ENCODE measurements around the gene SPACDR. TPM values are rescaled to one million over a fixed set of nuclear protein-coding genes. Genes with fewer than 3 reads are reported as not detected.

The SPACDR gene
- total and polyA plus RNA-seq, 12 donors, result 0.36 to 2.9 (median 0.64) TPM; not detected in 6

DNA sequence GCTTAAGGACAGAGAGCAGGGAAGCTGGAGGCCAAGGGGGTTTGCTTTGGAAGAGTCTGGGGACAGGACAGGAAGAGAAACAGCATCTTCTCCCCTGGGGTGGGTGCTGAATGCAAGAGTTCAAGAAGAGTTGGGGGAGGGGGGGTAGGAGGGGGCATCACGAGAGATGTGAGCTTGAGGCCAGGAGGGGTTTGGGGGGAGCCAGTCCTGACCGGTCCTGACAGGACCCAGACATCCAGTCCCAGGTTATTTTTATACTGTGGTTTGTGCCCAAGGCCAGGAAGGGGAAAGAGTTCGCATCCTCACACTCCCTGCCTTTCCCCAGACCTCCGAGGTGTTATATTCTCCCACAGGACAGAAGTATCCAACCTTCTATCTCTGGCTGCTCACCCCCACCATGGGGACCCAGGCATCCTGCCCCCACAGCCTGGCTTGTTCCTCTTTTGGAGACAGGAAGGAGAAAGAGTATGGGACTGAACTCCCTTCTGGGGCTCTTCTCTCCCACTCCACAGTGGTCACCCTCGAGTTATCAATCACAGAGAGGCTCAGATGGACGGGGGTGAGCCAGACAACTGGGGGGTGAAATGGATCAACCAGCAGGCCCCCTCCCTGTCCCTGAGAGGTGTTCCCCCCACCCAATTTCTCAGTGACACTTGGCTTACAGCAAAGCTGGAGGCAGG is 12.2 kb upstream of the SPACDR start:
- no peaks in the 10 kb centered on the region for H3K27me3 ChIP-seq
- peak overlapping the region in 1 of 4 donors; percentile 93 for H3K4me3 ChIP-seq
- TF ChIP-seq POLR2A (IDR thresholded peaks at IDR 0.05) (no peak), CTCF (IDR thresholded peaks at IDR 0.05) (no peak)
- no peaks in the 10 kb centered on the region for H3K9me3 ChIP-seq (replicated peaks in 1 of 3)
- peaks cover 0 to 25% of the 10 kb centered on the region in 2 donors for H3K36me3 ChIP-seq (replicated peaks in 1 of 2)
- peaks cover 29 to 53% of the 10 kb centered on the region in 2 donors for H3K4me1 ChIP-seq (replicated peaks in 1 of 2)
- peak in 1 of 7 donors; percentile 13 for DNase-seq
- 2 to 12% (median 8%) methylated on average over 6 of the region's 6 CpGs for WGBS, 4 donors
- intact Hi-C loops (cut with DNase I), result loop anchor here in 1 of 2 donors (5.0 kb wide), 1 partner anchor 86 kb away; no protein-coding TSS in a partner anchor
- H3K27ac ChIP-seq, result peak overlapping the region in 2 of 5 donors; percentile 54 to 71

- Histone ChIP-seq H3K4me3 (no peak overlapping the region), H3K27ac (peak overlapping the region in 2 of 5 donors; percentile 54 to 71), H3K9me3 (replicated peaks in 1 of 3) (no peaks in the 10 kb centered on the region), H3K4me1 (replicated peaks in 1 of 2) (peaks cover 29 to 53% of the 10 kb centered on the region in 2 donors), H3K36me3 (replicated peaks in 1 of 2) (peaks cover 0 to 26% of the 10 kb centered on the region in 2 donors), H3K27me3 (no peaks in the 10 kb centered on the region)
- WGBS, 4 donors, result 44 to 61% (median 57%) methylated on average over 9 of the region's 9 CpGs
- TF ChIP-seq POLR2A (IDR thresholded peaks at IDR 0.05), result no peak
- TF ChIP-seq CTCF (IDR thresholded peaks at IDR 0.05), result no peak
- intact Hi-C loops (cut with DNase I), result loop anchor here in 1 of 2 donors (5.0 kb wide), 1 partner anchor 87 kb away; no protein-coding TSS in a partner anchor
- no peak for DNase-seq
Measured at GRCh38 chr7:100475549-100475948, 11.5 kb upstream of the SPACDR start.

- H3K36me3 ChIP-seq (replicated peaks in 1 of 2), result peaks cover 0 to 37% of the 10 kb centered on the region in 2 donors
- peak in 1 of 7 donors; percentile 41 for DNase-seq
- TF ChIP-seq POLR2A (IDR thresholded peaks at IDR 0.05) (no peak), CTCF (IDR thresholded peaks at IDR 0.05) (no peak)
- H3K27me3 ChIP-seq, result no peaks in the 10 kb centered on the region
- intact Hi-C loops (cut with DNase I), result no loop called here
- no peak overlapping the region for H3K4me3 ChIP-seq
- WGBS, 4 donors, result 55 to 75% (median 59%) methylated on average over 9 to 14 of the region's 14 CpGs
- H3K9me3 ChIP-seq (replicated peaks in 1 of 3), result no peaks in the 10 kb centered on the region
- H3K27ac ChIP-seq, result peak overlapping the region in 3 of 5 donors; percentile 10 to 78 (median 60)
- peaks cover 29 to 54% of the 10 kb centered on the region in 2 donors for H3K4me1 ChIP-seq (replicated peaks in 1 of 2)
Measured at GRCh38 chr7:100472854-100473499, 8.9 kb upstream of the SPACDR start.

DNA sequence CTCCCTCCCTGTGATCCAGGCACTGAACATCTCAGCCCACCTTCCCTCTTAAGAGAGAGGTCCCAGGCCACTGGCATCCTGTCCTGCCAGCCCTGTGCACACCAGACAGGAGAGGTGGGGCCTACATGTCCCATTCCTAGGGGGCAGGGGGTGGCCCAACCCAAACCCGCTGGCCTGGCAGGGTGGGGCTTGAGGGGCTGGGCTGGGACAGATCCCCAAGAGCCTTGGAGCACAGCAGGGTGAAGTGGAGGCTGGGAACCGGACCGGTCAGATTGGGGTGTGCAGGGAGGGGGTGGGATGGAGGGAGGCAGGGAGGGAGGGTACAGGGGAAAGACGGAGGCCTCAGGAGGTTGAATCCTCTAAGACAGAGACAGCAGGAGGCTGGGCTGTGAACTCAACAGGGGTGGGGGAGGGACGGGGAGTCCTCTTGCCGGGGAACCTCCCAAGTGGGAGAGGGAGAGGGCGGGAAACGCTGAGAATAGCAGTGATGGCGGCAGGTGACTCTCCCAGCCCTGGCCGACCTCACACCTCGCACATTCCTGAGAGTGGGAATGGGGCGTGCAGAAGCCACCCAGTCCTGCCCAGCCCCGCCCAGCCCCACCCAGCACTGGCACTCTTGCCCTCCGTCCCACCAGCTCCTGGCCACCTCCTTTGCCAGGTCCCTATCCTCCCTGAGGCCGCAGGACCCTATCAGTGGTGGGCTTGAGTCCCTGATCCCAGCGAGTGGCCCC is 8.2 kb upstream of the SPACDR start:
- TF ChIP-seq POLR2A (IDR thresholded peaks at IDR 0.05), result no peak
- TF ChIP-seq CTCF (IDR thresholded peaks at IDR 0.05), result no peak
- H3K27ac ChIP-seq, result peak overlapping the region in 2 of 5 donors; percentile 60 to 78
- H3K9me3 ChIP-seq (replicated peaks in 1 of 3), result no peaks in the 10 kb centered on the region
- intact Hi-C loops (cut with DNase I), result no loop called here
- WGBS, 4 donors, result 75 to 84% (median 80%) methylated on average over 11 to 16 of the region's 16 CpGs
- H3K27me3 ChIP-seq, result no peaks in the 10 kb centered on the region
- DNase-seq, result no peak
- H3K36me3 ChIP-seq (replicated peaks in 1 of 2), result peaks cover 0 to 43% of the 10 kb centered on the region in 2 donors
- H3K4me1 ChIP-seq (replicated peaks in 1 of 2), result peaks cover 24 to 53% of the 10 kb centered on the region in 2 donors
- no peak overlapping the region for H3K4me3 ChIP-seq

Measured in adrenal gland (tissue), 12 donors.